H1 (cell line): ENCODE measurements around the gene KRTAP9-2. TPM values are rescaled to one million over a fixed set of nuclear protein-coding genes. Genes with fewer than 3 reads are reported as not detected.

ENCODE experiments used
- CTCF ChIA-PET: fragments of 300-600 bp; sonication (Branson Sonifier 250); formaldehyde crosslinking; loops from one replicate; lab custom pipeline; 2021; ENCODE audit not compliant: partially characterized antibody; lab: Charles Lee
- POLR2A ChIA-PET: fragments of 300-600 bp; sonication (Branson Sonifier 250); formaldehyde crosslinking; loops from one replicate; lab custom pipeline; 2021; ENCODE audit warnings: inconsistent platforms; ENCODE audit not compliant: partially characterized antibody; lab: Charles Lee
- DNase-seq, 2 experiments: peaks; one replicate each; pipeline versions ENCODE4 v3.0.0 to v3.0.0-alpha.2; 2010 to 2022; ENCODE audit warnings: low spot score in 2 of 2, low read depth in 1 of 2, mixed read lengths in 1 of 2
- FAIRE-seq: peaks from 2 replicates; lab custom pipeline; 2011; peaks lifted over from hg19 to GRCh38; lab: Jason Lieb, UNC
- H2AFZ ChIP-seq: 2 replicates; pipeline ENCODE4 v1.8.1; 2012; ENCODE audit warnings: low read length, inconsistent platforms
- H2AK5ac ChIP-seq: 2 replicates; pipeline ENCODE4 v1.6.1; 2013; ENCODE audit warnings: low read depth, low read length
- H2BK120ac ChIP-seq: replicated peaks from 2 replicates; pipeline ENCODE3; 2013; ENCODE audit warnings: low read depth, low read length, inconsistent platforms
- H2BK12ac ChIP-seq: 2 replicates; pipeline ENCODE4 v1.6.1; 2013; ENCODE audit warnings: low read depth, low read length
- H2BK15ac ChIP-seq: 2 replicates; pipeline ENCODE4 v1.6.1; 2013; ENCODE audit warnings: low read length
- H2BK20ac ChIP-seq: 2 replicates; pipeline ENCODE4 v1.6.1; 2013; ENCODE audit warnings: low read length
- H2BK5ac ChIP-seq: 2 replicates; pipeline ENCODE4 v1.6.1; 2013; ENCODE audit warnings: low read depth, low read length
- H3K14ac ChIP-seq: 2 replicates; pipeline ENCODE4 v1.6.1; 2013; ENCODE audit warnings: inconsistent platforms; ENCODE audit not compliant: insufficient read length
- H3K18ac ChIP-seq: 2 replicates; pipeline ENCODE4 v1.6.1; 2013; ENCODE audit warnings: low read length; ENCODE audit errors: extremely low read depth
- H3K23ac ChIP-seq: 2 replicates; pipeline ENCODE4 v1.6.1; 2013; ENCODE audit warnings: inconsistent platforms; ENCODE audit not compliant: insufficient read length
- H3K23me2 ChIP-seq: 2 replicates; pipeline ENCODE4 v1.6.1; 2013; ENCODE audit warnings: low read depth, low read length
- H3K27ac ChIP-seq: 2 replicates; pipeline ENCODE4 v1.6.1; 2011; ENCODE audit warnings: low read depth, low read length, inconsistent platforms
- H3K27me3 ChIP-seq, 4 experiments: replicated peaks in 1 of 4; 1 replicate in 1 of 4; 2 replicates in 3 of 4; pipeline versions ENCODE4 v1.6.1 to v1.8.1; 2011 to 2013; ENCODE audit warnings: low read length in 3 of 4, mild to moderate bottlenecking in 3 of 4, inconsistent platforms in 2 of 4, mixed read lengths in 2 of 4, moderate library complexity in 1 of 4; ENCODE audit not compliant: control insufficient read depth in 3 of 4, insufficient read depth in 3 of 4; ENCODE audit errors: extremely low read depth in 1 of 4
- H3K36me3 ChIP-seq, 4 experiments: 2 replicates each; pipeline versions ENCODE4 v1.6.1 to v1.8.1; 2011 to 2013; ENCODE audit warnings: mild to moderate bottlenecking in 4 of 4, low read length in 3 of 4, moderate library complexity in 2 of 4, control low read depth in 1 of 4, inconsistent platforms in 1 of 4; ENCODE audit not compliant: insufficient read depth in 4 of 4, control insufficient read depth in 2 of 4
- H3K4ac ChIP-seq: replicated peaks from 2 replicates; pipeline ENCODE3; 2013; ENCODE audit warnings: low read length, low read depth, mixed read lengths, inconsistent platforms; ENCODE audit not compliant: insufficient read length
- H3K4me1 ChIP-seq, 4 experiments: replicated peaks in 1 of 4; 1 replicate in 1 of 4; 2 replicates in 3 of 4; pipeline versions ENCODE4 v1.6.1 to v1.8.1; 2011 to 2013; ENCODE audit warnings: low read length in 3 of 4, inconsistent platforms in 2 of 4, mixed read lengths in 1 of 4; ENCODE audit not compliant: insufficient read depth in 4 of 4, control insufficient read depth in 3 of 4
- H3K4me2 ChIP-seq, 2 experiments: 2 replicates each; pipeline versions ENCODE4 v1.6.1 to v1.8.1; 2011 to 2013; ENCODE audit warnings: low read depth in 2 of 2, low read length in 2 of 2, control low read depth in 1 of 2, inconsistent platforms in 1 of 2, mild to moderate bottlenecking in 1 of 2; ENCODE audit not compliant: insufficient read depth in 1 of 2
- H3K4me3 ChIP-seq, 4 experiments: fragments of 200-600, 300-600 bp in 1 of 4; sonication (generic), shearing (Covaris generic), sonication (Bioruptor Twin) in 1 of 4; 2 replicates each; pipeline versions ENCODE4 v1.5.1 to v1.8.1; 2011 to 2016; ENCODE audit warnings: low read length in 4 of 4, low read depth in 3 of 4, control low read depth in 2 of 4, inconsistent platforms in 2 of 4, mild to moderate bottlenecking in 2 of 4, mixed read lengths in 1 of 4, moderate library complexity in 1 of 4; ENCODE audit not compliant: insufficient read depth in 2 of 4; ENCODE audit errors: extremely low read depth in 1 of 4
- H3K56ac ChIP-seq: replicated peaks from 2 replicates; pipeline ENCODE3; 2013; ENCODE audit warnings: low read depth, mild to moderate bottlenecking, mixed read lengths, low read length, inconsistent platforms; ENCODE audit not compliant: insufficient read length
- H3K79me1 ChIP-seq: 2 replicates; pipeline ENCODE4 v1.6.1; 2013; ENCODE audit warnings: low read depth, low read length, control low read depth
- H3K79me2 ChIP-seq, 2 experiments: 2 replicates each; pipeline versions ENCODE4 v1.6.1 to v1.8.1; 2012 to 2013; ENCODE audit warnings: low read length in 2 of 2, mild to moderate bottlenecking in 2 of 2, inconsistent platforms in 1 of 2; ENCODE audit not compliant: insufficient read depth in 2 of 2, control insufficient read depth in 1 of 2
- H3K9ac ChIP-seq, 4 experiments: replicated peaks in 1 of 4; 1 replicate in 1 of 4; 2 replicates in 3 of 4; pipeline versions ENCODE4 v1.6.1 to v1.8.1; 2011 to 2013; ENCODE audit warnings: low read depth in 3 of 4, low read length in 3 of 4, control low read depth in 2 of 4, mild to moderate bottlenecking in 2 of 4, moderate library complexity in 2 of 4, inconsistent platforms in 1 of 4; ENCODE audit errors: extremely low read depth in 1 of 4
- H3K9me3 ChIP-seq, 2 experiments: 2 replicates each; pipeline versions ENCODE4 v1.6.1 to v1.8.1; 2012 to 2013; ENCODE audit warnings: mild to moderate bottlenecking in 2 of 2, moderate library complexity in 2 of 2, control low read depth in 1 of 2, inconsistent platforms in 1 of 2, low read depth in 1 of 2, low read length in 1 of 2, mixed read lengths in 1 of 2; ENCODE audit not compliant: insufficient read depth in 2 of 2
- H4K20me1 ChIP-seq, 2 experiments: replicated peaks in 1 of 2; 2 replicates each; pipeline versions ENCODE3 to v1.8.1; 2011 to 2013; ENCODE audit warnings: inconsistent platforms in 2 of 2, low read length in 2 of 2, mild to moderate bottlenecking in 1 of 2; ENCODE audit not compliant: insufficient read depth in 2 of 2, control insufficient read depth in 1 of 2
- H4K5ac ChIP-seq: 2 replicates; pipeline ENCODE4 v1.6.1; 2013; ENCODE audit warnings: low read length, low read depth, mixed read lengths, inconsistent platforms; ENCODE audit not compliant: insufficient read length
- H4K8ac ChIP-seq: 2 replicates; pipeline ENCODE4 v1.8.0; 2013; ENCODE audit warnings: mild to moderate bottlenecking, moderate library complexity, low read length, inconsistent platforms; ENCODE audit not compliant: insufficient read depth; ENCODE audit errors: extremely low read depth
- H4K91ac ChIP-seq: replicated peaks from 2 replicates; pipeline ENCODE3; 2013; ENCODE audit warnings: low read length, mixed read lengths, inconsistent platforms; ENCODE audit not compliant: insufficient read length
- CBX5 ChIP-seq: fragments of 300-800, 300-1000 bp; sonication (generic); IDR thresholded peaks from 2 replicates; pipeline ENCODE4 v1.7.1; 2016; ENCODE audit warnings: antibody characterized with exemption, low read length, low read depth
- CEBPB ChIP-seq: IDR thresholded peaks from 2 replicates; pipeline ENCODE4 v1.6.1; 2012; ENCODE audit warnings: low read depth, low read length
- GABPA ChIP-seq: IDR thresholded peaks from 2 replicates; pipeline ENCODE4 v1.6.1; 2011; ENCODE audit warnings: mild to moderate bottlenecking, low read length, moderate library complexity, borderline replicate concordance; ENCODE audit not compliant: insufficient read depth
- GTF2F1 ChIP-seq: IDR thresholded peaks from 2 replicates; pipeline ENCODE4 v1.6.1; 2012; ENCODE audit warnings: low read depth, low read length, improper control_type of control experiment, borderline replicate concordance
- KDM5A ChIP-seq: fragments of 200-600 bp; IDR thresholded peaks from 2 replicates; pipeline ENCODE4 v1.7.1; 2012; ENCODE audit warnings: mild to moderate bottlenecking, low read length, inconsistent platforms, mixed read lengths
- NANOG ChIP-seq: IDR thresholded peaks from 2 replicates; pipeline ENCODE4 v1.6.1; 2011; ENCODE audit warnings: low read length, low read depth, mild to moderate bottlenecking, inconsistent platforms; ENCODE audit not compliant: insufficient read depth, poor library complexity, severe bottlenecking
- NRF1 ChIP-seq: IDR thresholded peaks from 2 replicates; pipeline ENCODE4 v1.6.1; 2011; ENCODE audit warnings: mild to moderate bottlenecking, low read depth, low read length, improper control_type of control experiment
- RBBP5 ChIP-seq: IDR thresholded peaks from 2 replicates; pipeline ENCODE4 v1.7.1; 2012; ENCODE audit warnings: low read depth, mild to moderate bottlenecking, inconsistent platforms, low read length, moderate library complexity, borderline replicate concordance
- TEAD4 ChIP-seq: IDR thresholded peaks from 2 replicates; pipeline ENCODE4 v1.6.1; 2012; ENCODE audit warnings: low read depth, low read length, inconsistent platforms, mixed read lengths
- ZNF274 ChIP-seq: IDR thresholded peaks from 2 replicates; pipeline ENCODE4 v1.7.0; 2012; ENCODE audit warnings: low read length, borderline replicate concordance; ENCODE audit errors: extremely low read depth
- WGBS, 2 experiments: shearing (Covaris generic) in 1 of 2; methylation state at CpG; one replicate each; pipeline versions ENCODE4 v1.1.6 to v1.1.7; 2013 to 2015; ENCODE audit warnings: low lambda C conversion rate in 2 of 2, mixed read lengths in 2 of 2, inconsistent platforms in 1 of 2, low coverage in 1 of 2, missing lambda C conversion rate in 1 of 2; ENCODE audit not compliant: insufficient replicate concordance in 2 of 2, insufficient coverage in 1 of 2, insufficient read length in 1 of 2; ENCODE audit errors: extremely low coverage in 1 of 2, missing lambda C conversion rate in 1 of 2; 5-methylcytosine and 5-hydroxymethylcytosine counted together
- polyA plus RNA-seq, 7 experiments: library from polyadenylated mRNA; depleted of rRNA in 3 of 7; stranded (reverse) in 5 of 7; unstranded in 2 of 7; fragments of >200 nt in 5 of 7; fragments of 200-250 nt in 2 of 7; gene quantifications; 1 replicate in 5 of 7; 2 replicates in 1 of 7; 4 replicates in 1 of 7; pipeline versions ENCODE4 v1.2.1 to v1.2.3, GENCODE V29; 2011 to 2013; ENCODE audit warnings: missing spikeins in 2 of 7, mixed read lengths in 2 of 7
- total RNA-seq: library from RNA; stranded (reverse); fragmentation: NEBNext Ultra II Directional; extraction: Animal tissue kit (Norgen Biotek cat#: 25700); gene quantifications from 2 replicates; pipeline ENCODE4 v1.2.1, GENCODE V29; 2021
- TF ChIP-seq, protein P1 (sequence below): IDR thresholded peaks from 2 replicates; pipeline ENCODE4 v1.6.1; 2012; ENCODE audit warnings: inconsistent platforms
- TF ChIP-seq, protein P2 (sequence below): IDR thresholded peaks from 2 replicates; pipeline ENCODE4 v1.6.1; 2011; ENCODE audit warnings: low read depth, mild to moderate bottlenecking, low read length; ENCODE audit not compliant: insufficient read depth
- TF ChIP-seq, protein P3 (sequence below): IDR thresholded peaks from 2 replicates; pipeline ENCODE4 v1.6.1; 2012; ENCODE audit warnings: inconsistent platforms

The KRTAP9-2 gene
- total and polyA plus RNA-seq, 2 of the 8 experiments (the other 6 are each of a cell fraction or from before 2014, with no cell fraction given): not detected

DNA sequence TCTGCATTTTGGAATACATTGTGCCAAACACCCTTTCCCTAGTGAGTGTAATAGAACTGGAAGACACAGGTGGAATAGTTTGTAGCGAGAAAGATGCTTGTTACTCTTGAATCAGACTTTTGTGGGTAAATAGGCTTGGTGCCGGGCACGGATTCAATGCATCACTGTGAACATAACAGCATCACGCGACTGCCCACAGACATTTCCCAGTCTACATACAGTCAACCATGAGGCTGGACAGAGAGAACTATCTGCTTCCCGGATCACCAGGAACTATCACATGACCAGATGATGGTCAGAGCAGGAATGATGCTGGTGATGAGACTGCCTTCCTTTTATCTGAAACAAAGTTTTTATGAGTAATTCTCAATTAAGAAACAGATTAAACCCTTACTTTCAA, 397 bp upstream of the KRTAP9-2 start:
- WGBS, 2 experiments: 97% methylated on average over 6 of the region's 6 CpGs; no CpG with 5 or more reads in 1 of the 2 experiments
- H3K18ac ChIP-seq: no peak overlapping the region
- H3K4me1 ChIP-seq: no peaks in the 10 kb centered on the region
- H2BK5ac ChIP-seq: no peak overlapping the region
- no peak overlapping the region for H4K8ac ChIP-seq
- H2AK5ac ChIP-seq: no peak overlapping the region
- no peak overlapping the region for H3K4me2 ChIP-seq
- H3K79me2 ChIP-seq: no peaks in the 10 kb centered on the region
- TF ChIP-seq NRF1 (no peak), KDM5A (no peak), CBX5 (no peak), RBBP5 (no peak), CEBPB (no peak), NANOG (no peak), ZNF274 (no peak), TEAD4 (no peak), GABPA (no peak), GTF2F1 (no peak)
- TF ChIP-seq, protein P1, sequence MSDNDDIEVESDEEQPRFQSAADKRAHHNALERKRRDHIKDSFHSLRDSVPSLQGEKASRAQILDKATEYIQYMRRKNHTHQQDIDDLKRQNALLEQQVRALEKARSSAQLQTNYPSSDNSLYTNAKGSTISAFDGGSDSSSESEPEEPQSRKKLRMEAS: no peak
- TF ChIP-seq, protein P2, sequence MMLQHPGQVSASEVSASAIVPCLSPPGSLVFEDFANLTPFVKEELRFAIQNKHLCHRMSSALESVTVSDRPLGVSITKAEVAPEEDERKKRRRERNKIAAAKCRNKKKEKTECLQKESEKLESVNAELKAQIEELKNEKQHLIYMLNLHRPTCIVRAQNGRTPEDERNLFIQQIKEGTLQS: no peak
- TF ChIP-seq, protein P3, sequence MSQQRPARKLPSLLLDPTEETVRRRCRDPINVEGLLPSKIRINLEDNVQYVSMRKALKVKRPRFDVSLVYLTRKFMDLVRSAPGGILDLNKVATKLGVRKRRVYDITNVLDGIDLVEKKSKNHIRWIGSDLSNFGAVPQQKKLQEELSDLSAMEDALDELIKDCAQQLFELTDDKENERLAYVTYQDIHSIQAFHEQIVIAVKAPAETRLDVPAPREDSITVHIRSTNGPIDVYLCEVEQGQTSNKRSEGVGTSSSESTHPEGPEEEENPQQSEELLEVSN: no peak
- H4K20me1 ChIP-seq: no peaks in the 10 kb centered on the region
- no peaks in the 10 kb centered on the region for H3K27me3 ChIP-seq
- no peak overlapping the region for H2BK15ac ChIP-seq
- H3K14ac ChIP-seq: no peak overlapping the region
- no peak overlapping the region for H4K5ac ChIP-seq
- no peak overlapping the region for H3K27ac ChIP-seq
- CTCF ChIA-PET: interaction anchor here (1.1 kb wide), 1 partner anchor 14 kb away, joined by 3 read pairs; no protein-coding TSS in a partner anchor
- H3K36me3 ChIP-seq: no peaks in the 10 kb centered on the region
- H4K91ac ChIP-seq: no peak overlapping the region
- H2AFZ ChIP-seq: peak overlapping the region; percentile 33; the same call in 1 of the 2 replicates
- no peak overlapping the region for H3K23ac ChIP-seq
- H2BK12ac ChIP-seq: no peak overlapping the region
- H3K9me3 ChIP-seq: no peaks in the 10 kb centered on the region
- POLR2A ChIA-PET: no interaction called here
- H3K4me3 ChIP-seq: no peak overlapping the region
- H2BK20ac ChIP-seq: no peak overlapping the region
- no peak overlapping the region for H2BK120ac ChIP-seq
- no peak overlapping the region for H3K9ac ChIP-seq
- DNase-seq: no peak
- no peak overlapping the region for H3K56ac ChIP-seq
- H3K79me1 ChIP-seq: no peaks in the 10 kb centered on the region
- no peaks in the 10 kb centered on the region for H3K23me2 ChIP-seq
- no peak for FAIRE-seq
- no peak overlapping the region for H3K4ac ChIP-seq
